GM10248 (cell line): ENCODE data around the gene FTCD.

Experiments
- CTCF ChIA-PET: fragments of 300-600 bp; sonication (Branson Sonifier 250); formaldehyde crosslinking; extraction: SDS; loops from one replicate; lab custom pipeline; 2021; ENCODE audit warnings: antibody characterized with exemption; lab: Yijun Ruan, JAX
- POLR2A ChIA-PET: fragments of 350-650 bp; sonication (Branson Sonifier 250); formaldehyde crosslinking; extraction: SDS; loops from one replicate; lab custom pipeline; 2020; ENCODE audit warnings: antibody characterized with exemption; lab: Yijun Ruan, JAX
- DNase-seq: peaks from one replicate; pipeline ENCODE4 v3.0.0; 2012; ENCODE audit errors: extremely low spot score
- TF ChIP-seq, protein P1 (sequence below): IDR thresholded peaks from 2 replicates; pipeline ENCODE4 v1.5.1; 2012; ENCODE audit warnings: mild to moderate bottlenecking, low read depth; ENCODE audit errors: extremely low read depth, missing control alignments, control extremely low read depth

Gene FTCD

DNA sequence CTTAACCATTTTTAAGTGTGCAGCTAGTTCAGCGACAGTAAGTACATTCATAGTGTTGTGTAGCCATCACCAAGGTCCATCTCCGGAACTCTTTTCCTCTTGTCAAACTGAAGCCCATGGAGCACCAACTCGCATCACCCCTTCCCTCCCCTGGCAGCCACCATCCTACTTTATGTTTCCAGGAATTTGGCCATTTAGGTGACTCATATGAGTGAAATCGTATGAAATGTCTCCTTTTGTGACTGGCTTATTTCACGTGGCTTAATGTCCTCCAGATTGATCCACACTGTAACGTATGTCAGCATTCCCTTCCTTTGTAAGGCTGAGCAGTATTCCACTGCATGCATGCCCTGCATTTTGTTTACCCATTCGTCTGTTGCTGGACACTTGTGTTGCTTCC lies 55.0 kb downstream of the FTCD start:
- no peak for DNase-seq
- ChIA-PET POLR2A (no interaction called here), CTCF (no interaction called here)
- TF ChIP-seq, protein P1, sequence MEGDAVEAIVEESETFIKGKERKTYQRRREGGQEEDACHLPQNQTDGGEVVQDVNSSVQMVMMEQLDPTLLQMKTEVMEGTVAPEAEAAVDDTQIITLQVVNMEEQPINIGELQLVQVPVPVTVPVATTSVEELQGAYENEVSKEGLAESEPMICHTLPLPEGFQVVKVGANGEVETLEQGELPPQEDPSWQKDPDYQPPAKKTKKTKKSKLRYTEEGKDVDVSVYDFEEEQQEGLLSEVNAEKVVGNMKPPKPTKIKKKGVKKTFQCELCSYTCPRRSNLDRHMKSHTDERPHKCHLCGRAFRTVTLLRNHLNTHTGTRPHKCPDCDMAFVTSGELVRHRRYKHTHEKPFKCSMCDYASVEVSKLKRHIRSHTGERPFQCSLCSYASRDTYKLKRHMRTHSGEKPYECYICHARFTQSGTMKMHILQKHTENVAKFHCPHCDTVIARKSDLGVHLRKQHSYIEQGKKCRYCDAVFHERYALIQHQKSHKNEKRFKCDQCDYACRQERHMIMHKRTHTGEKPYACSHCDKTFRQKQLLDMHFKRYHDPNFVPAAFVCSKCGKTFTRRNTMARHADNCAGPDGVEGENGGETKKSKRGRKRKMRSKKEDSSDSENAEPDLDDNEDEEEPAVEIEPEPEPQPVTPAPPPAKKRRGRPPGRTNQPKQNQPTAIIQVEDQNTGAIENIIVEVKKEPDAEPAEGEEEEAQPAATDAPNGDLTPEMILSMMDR, result no peak

DNA sequence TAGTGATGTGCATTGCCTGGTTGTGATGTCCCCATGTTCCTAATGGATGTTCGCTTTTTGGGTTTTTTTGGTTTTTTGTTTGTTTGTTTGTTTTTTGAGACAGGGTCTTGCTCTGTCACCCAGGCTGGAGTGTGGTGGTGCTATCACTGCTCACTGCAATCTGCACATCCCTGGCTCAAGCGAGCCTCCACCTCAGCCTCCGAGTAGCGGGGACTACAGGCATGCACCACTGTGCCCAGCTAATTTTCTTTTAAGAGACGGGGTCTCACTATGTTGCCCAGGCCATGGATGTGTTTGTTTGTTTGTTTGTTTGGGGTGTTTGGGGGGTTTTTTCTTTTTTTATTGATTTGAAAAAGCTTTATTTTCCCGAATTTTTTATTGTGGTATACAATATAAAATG lies 55.4 kb downstream of the FTCD start:
- ChIA-PET POLR2A (no interaction called here), CTCF (no interaction called here)
- TF ChIP-seq, protein P1, result no peak
- DNase-seq, result no peak

DNA sequence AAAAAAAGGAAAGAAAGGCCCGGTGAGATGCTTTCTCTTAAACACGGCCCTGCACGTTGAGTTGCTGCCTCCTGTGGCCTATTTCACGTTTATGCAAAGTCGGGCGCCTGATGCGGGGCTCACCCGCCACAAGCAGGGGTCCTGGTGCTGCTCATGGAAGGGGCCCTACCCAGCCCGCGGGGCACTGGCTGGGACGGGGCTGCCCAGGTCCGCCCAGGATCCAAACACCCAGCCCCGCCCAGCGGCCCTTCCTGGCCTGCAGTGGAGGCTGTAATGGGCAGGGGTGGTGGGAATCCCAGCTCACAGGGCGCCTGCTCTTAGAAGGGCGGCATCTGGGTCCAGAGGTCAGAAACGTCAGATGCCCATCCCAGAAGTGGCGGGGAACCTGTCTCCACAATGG lies 55.9 kb downstream of the FTCD start:
- ChIA-PET POLR2A (no interaction called here), CTCF (interaction anchor here (1.2 kb wide), 1 partner anchor 10 kb away, joined by 3 read pairs; no protein-coding TSS in a partner anchor)
- TF ChIP-seq, protein P1, result no peak
- no peak for DNase-seq

DNA sequence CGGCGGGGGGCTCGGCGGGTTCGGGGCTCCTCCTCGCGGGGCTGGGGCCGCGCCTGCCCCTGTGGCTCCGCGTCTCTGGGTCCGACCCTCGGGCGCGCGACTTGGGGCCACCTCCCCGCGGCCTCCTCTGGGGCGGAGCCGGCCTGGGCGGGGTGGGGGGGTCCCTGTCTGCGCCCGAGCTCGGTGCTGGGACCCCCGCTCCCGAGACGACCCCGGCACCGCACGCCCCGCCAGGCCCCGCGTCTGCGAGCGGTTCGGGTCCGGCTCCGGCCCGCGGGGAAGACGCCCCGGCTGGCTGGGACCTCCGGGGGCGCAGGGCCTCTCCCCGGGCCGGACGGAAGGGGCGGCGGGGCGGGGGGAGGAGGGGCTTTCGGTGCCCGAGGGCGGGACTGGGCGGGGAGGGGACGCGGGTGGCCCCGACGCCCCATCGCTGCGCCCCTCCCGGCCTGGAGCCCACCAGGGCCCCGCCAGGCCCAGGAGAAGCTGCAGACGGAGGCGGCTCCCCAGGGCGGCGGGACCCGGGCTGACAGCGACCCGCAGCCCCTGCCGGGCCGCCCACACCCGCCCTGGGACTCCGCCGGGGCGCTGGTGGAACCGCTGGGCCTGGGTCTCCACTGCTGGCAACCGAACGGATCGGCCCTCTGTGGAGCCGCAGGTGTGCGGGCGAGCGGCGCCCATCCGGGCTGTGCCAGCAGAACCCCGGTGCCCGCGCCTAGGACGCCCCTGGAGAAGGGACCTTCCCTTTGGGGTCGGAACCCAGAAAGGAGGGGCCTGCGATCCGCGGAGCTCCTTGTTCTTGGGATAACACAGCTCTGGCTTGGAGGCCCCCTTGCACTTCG lies 56.9 kb downstream of the FTCD start:
- ChIA-PET CTCF (interaction anchor here (1.2 kb wide), 1 partner anchor 9 kb away, joined by 3 read pairs; no protein-coding TSS in a partner anchor), POLR2A (no interaction called here)
- TF ChIP-seq, protein P1, result no peak
- peak; percentile 17 for DNase-seq

DNA sequence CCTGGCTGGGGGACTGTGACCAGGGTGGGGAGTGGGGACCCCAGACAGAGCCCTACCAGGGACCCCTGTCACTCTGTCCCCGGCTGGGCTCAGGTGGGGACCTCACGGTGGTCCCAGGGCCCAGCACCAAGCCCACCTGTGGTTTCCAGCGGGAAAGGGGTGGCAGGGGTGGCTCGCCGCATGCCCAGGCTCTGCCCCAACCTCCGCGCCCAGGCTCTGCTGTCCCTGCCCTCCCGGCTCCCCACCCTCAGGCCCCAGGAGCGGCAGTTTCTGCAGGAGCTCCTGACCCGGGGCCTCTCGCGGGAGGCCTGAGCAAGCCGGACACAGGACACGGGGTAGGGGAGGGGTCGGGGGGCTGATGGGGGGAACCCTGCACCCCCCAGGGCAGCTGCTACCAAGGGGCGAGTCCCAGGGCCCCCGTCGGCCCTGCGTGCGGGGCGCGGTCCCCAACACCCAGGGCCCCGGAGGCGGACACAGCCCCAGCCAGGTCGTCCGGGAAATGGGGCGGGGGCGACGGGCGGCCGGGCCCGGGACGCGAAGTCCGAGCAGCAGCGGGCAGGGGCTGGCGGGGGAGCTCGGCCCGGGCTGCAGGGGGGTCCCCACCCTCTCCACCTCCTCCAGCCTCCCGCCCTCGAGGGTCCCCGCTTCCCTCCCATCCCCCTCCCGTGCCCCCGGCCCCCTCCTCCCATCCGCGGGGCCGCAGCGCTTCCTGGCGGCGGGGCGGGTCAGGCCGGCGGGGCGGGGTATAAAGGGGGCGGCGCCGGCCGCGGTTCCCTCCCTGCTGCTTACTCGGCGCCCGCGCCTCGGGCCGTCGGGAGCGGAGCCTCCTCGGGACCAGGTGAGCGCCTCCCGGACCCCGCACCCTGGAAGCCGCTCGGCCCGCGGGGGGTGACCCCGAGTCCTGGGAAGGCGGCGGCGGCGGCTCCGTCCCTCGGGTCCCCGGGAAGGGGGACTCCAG lies 57.8 kb downstream of the FTCD start, which contains the start of gene COL6A2:
COL6A2 (plus strand) TSS at position 777 of the 958 bp plus-strand sequence.
- DNase-seq, result peak; percentile 31
- CTCF ChIA-PET, result no interaction called here
- POLR2A ChIA-PET, result no interaction called here

More for the DNA sequence above, 57.8 kb downstream of the FTCD start, which contains the start of gene COL6A2:
- TF ChIP-seq, protein P1, result no peak
